Erythroblast (primary cell): Measurements from ENCODE around the gene SUSD2.

Experiments
- GATA1 ChIP-seq: IDR thresholded peaks from 2 replicates; pipeline ENCODE4 v1.6.1; 2011; ENCODE audit warnings: low read depth, mild to moderate bottlenecking, control low read depth, low read length, moderate library complexity
- POLR2A ChIP-seq: IDR thresholded peaks from 2 replicates; pipeline ENCODE4 v1.6.1; 2011; ENCODE audit warnings: mild to moderate bottlenecking, low read length

DNA sequence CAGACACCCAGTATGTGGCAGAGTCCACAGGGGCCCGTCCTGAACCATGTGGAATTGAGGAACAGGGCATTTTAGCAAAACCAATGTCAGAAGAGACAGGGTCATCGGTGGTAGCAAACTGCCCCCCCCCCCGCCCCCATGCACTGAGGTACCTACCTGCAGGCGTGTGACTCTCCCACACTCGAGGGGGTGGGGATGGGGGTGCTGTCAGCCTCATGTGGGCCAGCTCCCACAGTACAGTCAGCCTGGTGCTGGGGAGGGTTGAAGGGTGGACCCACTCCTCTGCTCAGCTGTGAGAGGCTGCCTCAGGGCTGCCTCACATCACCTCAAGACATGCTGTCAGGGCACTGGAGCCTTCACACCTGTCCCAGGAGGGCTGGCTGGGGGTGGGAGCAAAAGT lies 10.7 kb upstream of the SUSD2 start:
- TF ChIP-seq GATA1 (no peak), POLR2A (no peak)
